Natural killer cell (primary cell): ENCODE measurements around the gene PJVK. TPM values are rescaled to one million over a fixed set of nuclear protein-coding genes. Genes with fewer than 3 reads are reported as not detected.

Experiments used
- ATAC-seq, 3 donors: fragments of 150-1000 bp in 2 of 3; fragments of 200-7000 bp in 1 of 3; cut with Tn5 transposase; 1 replicate in 1 of 3; 2 replicates in 2 of 3; pipeline ENCODE4 v1.10.0; 2021; ENCODE audit warnings: mild to moderate bottlenecking in 2 of 3, moderate library complexity in 2 of 3
- DNase-seq, 2 donors: peaks; one replicate each; pipeline versions ENCODE4 v3.0.0 to v3.0.0-alpha.2; 2013 to 2021; ENCODE audit warnings: mixed read lengths in 1 of 2
- H3K27ac ChIP-seq: one replicate; pipeline ENCODE4 v1.5.1; 2013; ENCODE audit warnings: mild to moderate bottlenecking, low read length
- H3K27me3 ChIP-seq: one replicate; pipeline ENCODE4 v1.6.1; 2013; ENCODE audit warnings: low read length; ENCODE audit not compliant: control insufficient read depth, insufficient read depth
- H3K36me3 ChIP-seq: one replicate; pipeline ENCODE4 v1.6.1; 2013; ENCODE audit warnings: low read length; ENCODE audit not compliant: control insufficient read depth, insufficient read depth
- H3K4me1 ChIP-seq: one replicate; pipeline ENCODE4 v1.6.1; 2013; ENCODE audit warnings: low read length; ENCODE audit not compliant: control insufficient read depth, insufficient read depth
- H3K4me3 ChIP-seq: one replicate; pipeline ENCODE4 v1.5.1; 2013; ENCODE audit warnings: low read length
- H3K9me3 ChIP-seq: one replicate; pipeline ENCODE4 v1.6.1; 2013; ENCODE audit warnings: low read length; ENCODE audit not compliant: control insufficient read depth, insufficient read depth
- H3K27ac Mint-ChIP-seq, 2 donors: one replicate each; pipeline ENCODE4 v1.8.0; 2022; ENCODE audit warnings: mild to moderate bottlenecking in 2 of 2, mixed read lengths in 2 of 2, moderate library complexity in 1 of 2
- H3K27me3 Mint-ChIP-seq, 2 donors: one replicate each; pipeline ENCODE4 v1.8.0; 2022; ENCODE audit warnings: low read depth in 2 of 2, mixed read lengths in 2 of 2
- H3K36me3 Mint-ChIP-seq: one replicate; pipeline ENCODE4 v1.8.0; 2022; ENCODE audit warnings: mixed read lengths
- H3K4me1 Mint-ChIP-seq, 2 donors: one replicate each; pipeline ENCODE4 v1.8.0; 2022; ENCODE audit warnings: mixed read lengths in 2 of 2
- H3K4me3 Mint-ChIP-seq: one replicate; pipeline ENCODE4 v1.8.0; 2022; ENCODE audit warnings: mild to moderate bottlenecking, moderate library complexity, mixed read lengths
- H3K9me3 Mint-ChIP-seq, 2 donors: one replicate each; pipeline ENCODE4 v1.8.0; 2022; ENCODE audit warnings: mixed read lengths in 2 of 2
- WGBS: methylation state at CpG from one replicate; pipeline ENCODE4 v1.1.7; 2013; ENCODE audit warnings: missing lambda C conversion rate; ENCODE audit not compliant: insufficient coverage; 5-methylcytosine and 5-hydroxymethylcytosine counted together
- intact Hi-C: fragments of 100-400 bp; cut with micrococcal nuclease; formaldehyde crosslinking; loops from one replicate; pipeline ENCODE4 v1.14.2; 2022
- total RNA-seq, 4 donors: library from RNA; stranded (reverse); fragments of 120-200 nt in 1 of 4; gene quantifications; one replicate each; pipeline versions ENCODE4 v1.2.3 to v1.2.4, GENCODE V29; 2013 to 2022
- TF ChIP-seq, protein P1 (sequence below): fragments of 200-600 bp; IDR thresholded peaks from one replicate; pipeline ENCODE4 v1.8.0; 2022; ENCODE audit warnings: antibody characterized with exemption

The PJVK gene
- total RNA-seq, 3 donors from 2014 or later (not counting 1 experiment from before 2014, with no cell fraction given), result 1.3 to 2.7 (median 2.5) TPM

DNA sequence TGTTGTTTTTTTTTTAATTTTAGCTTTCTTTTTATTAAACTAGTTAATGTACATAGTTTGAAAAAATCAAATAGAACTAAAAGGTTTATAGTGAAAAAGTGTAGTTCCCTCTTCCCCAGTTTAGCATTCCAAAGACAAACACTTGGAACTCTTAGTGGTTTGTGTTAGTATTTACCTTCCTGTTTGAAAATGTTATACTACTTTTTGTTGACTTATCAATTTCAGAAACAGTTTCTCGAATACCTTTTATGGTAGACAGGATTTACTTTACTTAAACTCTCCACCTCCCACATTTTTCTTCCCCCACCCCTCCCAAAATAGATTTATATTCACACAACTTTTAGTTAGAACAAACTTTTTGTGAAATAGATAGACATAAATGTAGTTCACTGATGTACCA is 55.8 kb downstream of the PJVK start:
- Mint-ChIP-seq H3K4me3 (no peak overlapping the region), H3K36me3 (peaks cover 10% of the 10 kb centered on the region), H3K27me3 (no peaks in the 10 kb centered on the region), H3K9me3 (no peaks in the 10 kb centered on the region), H3K4me1 (peaks cover 0 to 5% of the 10 kb centered on the region in 2 donors), H3K27ac (peak overlapping the region; percentile 22 to 60)
- TF ChIP-seq, protein P1, sequence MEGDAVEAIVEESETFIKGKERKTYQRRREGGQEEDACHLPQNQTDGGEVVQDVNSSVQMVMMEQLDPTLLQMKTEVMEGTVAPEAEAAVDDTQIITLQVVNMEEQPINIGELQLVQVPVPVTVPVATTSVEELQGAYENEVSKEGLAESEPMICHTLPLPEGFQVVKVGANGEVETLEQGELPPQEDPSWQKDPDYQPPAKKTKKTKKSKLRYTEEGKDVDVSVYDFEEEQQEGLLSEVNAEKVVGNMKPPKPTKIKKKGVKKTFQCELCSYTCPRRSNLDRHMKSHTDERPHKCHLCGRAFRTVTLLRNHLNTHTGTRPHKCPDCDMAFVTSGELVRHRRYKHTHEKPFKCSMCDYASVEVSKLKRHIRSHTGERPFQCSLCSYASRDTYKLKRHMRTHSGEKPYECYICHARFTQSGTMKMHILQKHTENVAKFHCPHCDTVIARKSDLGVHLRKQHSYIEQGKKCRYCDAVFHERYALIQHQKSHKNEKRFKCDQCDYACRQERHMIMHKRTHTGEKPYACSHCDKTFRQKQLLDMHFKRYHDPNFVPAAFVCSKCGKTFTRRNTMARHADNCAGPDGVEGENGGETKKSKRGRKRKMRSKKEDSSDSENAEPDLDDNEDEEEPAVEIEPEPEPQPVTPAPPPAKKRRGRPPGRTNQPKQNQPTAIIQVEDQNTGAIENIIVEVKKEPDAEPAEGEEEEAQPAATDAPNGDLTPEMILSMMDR, result no peak
- Histone ChIP-seq H3K27me3 (no peaks in the 10 kb centered on the region), H3K36me3 (peaks cover 45% of the 10 kb centered on the region), H3K4me3 (no peak overlapping the region), H3K4me1 (no peaks in the 10 kb centered on the region), H3K9me3 (no peaks in the 10 kb centered on the region), H3K27ac (no peak overlapping the region)
- no peak for ATAC-seq
- no peak for DNase-seq
- no CpG with 5 or more reads among the region's 1 CpG for WGBS
- intact Hi-C loops, result no loop called here

DNA sequence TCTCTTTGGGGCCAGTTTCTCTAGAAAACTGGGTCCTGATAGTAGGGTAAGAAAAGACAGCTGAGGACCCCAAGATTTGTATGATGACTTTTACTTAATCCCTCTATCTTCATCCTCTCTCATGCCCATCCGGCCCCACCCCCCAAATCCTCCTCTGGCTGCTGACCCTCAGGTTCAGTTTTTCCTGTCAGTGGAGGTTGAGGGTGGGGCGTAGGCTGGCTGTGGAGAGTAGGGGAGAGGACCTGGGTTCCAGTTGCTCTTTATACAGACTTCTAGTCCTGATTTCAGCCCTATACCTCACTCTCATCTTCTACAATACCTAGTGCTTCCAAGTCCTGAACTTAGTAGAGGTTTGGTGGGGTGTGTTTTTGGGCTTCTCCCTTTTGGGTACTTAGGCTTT is 57.5 kb downstream of the PJVK start:
- DNase-seq, result no peak
- H3K36me3 Mint-ChIP-seq, result no peaks in the 10 kb centered on the region
- WGBS, result no CpG with 5 or more reads among the region's 2 CpGs
- H3K4me3 Mint-ChIP-seq, result no peak overlapping the region
- Histone ChIP-seq H3K27me3 (no peaks in the 10 kb centered on the region), H3K4me3 (no peak overlapping the region), H3K4me1 (no peaks in the 10 kb centered on the region), H3K36me3 (peaks cover 36% of the 10 kb centered on the region), H3K27ac (no peak overlapping the region), H3K9me3 (no peaks in the 10 kb centered on the region)
- H3K4me1 Mint-ChIP-seq, result peaks cover 0 to 5% of the 10 kb centered on the region in 2 donors
- ATAC-seq, result no peak
- H3K27ac Mint-ChIP-seq, result peak overlapping the region; percentile 2 to 60
- intact Hi-C loops, result no loop called here
- no peaks in the 10 kb centered on the region for H3K27me3 Mint-ChIP-seq
- H3K9me3 Mint-ChIP-seq, result no peaks in the 10 kb centered on the region
- TF ChIP-seq, protein P1, result no peak

DNA sequence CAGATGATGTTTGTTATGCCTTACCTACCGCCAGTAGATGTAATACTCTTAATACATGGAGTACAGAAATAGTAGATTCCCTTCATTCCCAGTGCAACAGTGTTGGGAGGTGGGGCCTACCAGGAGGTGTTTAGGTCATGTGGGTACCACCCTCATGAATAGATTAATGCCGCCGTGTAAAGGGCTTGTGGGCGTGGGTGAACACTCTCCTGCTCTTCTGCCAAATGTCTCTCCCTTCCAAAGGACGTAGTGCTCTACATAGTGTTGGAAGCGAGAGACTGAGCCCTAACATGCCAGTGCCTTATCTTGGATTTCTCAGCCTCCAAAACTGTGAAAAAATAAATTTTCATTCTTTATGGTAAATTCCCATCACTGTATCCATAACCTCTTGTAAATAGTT is 59.2 kb downstream of the PJVK start:
- Histone ChIP-seq H3K9me3 (no peaks in the 10 kb centered on the region), H3K4me1 (no peaks in the 10 kb centered on the region), H3K4me3 (no peak overlapping the region), H3K36me3 (peaks cover 21% of the 10 kb centered on the region), H3K27ac (no peak overlapping the region), H3K27me3 (no peaks in the 10 kb centered on the region)
- Mint-ChIP-seq H3K4me1 (peaks cover 5 to 11% of the 10 kb centered on the region in 2 donors), H3K36me3 (no peaks in the 10 kb centered on the region), H3K27ac (no peak overlapping the region), H3K4me3 (no peak overlapping the region), H3K9me3 (no peaks in the 10 kb centered on the region), H3K27me3 (no peaks in the 10 kb centered on the region)
- intact Hi-C loops, result no loop called here
- DNase-seq (no peak), ATAC-seq (no peak)
- TF ChIP-seq, protein P1, result no peak
- 95% methylated on average over 5 of the region's 6 CpGs for WGBS

Other genes with a start within 250 kb of the PJVK start
- gene PRKRA, start 203 bp upstream of the PJVK start, total RNA-seq, result 10 to 100 TPM; 42.1 to 48.3 (median 44.0) TPM
- 1 to 10 TPM; 1.1 to 1.3 (median 1.1) TPM for gene FKBP7, start 27.2 kb downstream of the PJVK start, total RNA-seq
- gene PLEKHA3, start 29.1 kb downstream of the PJVK start, total RNA-seq, result 10 to 100 TPM; 22.6 to 39.1 (median 34.5) TPM